GM18505 (cell line): ENCODE results near the gene RANBP6.
A peak's percentile ranks its signal among the peaks of the same experiment; 100 is the strongest.
"Not testable (repeated sequence)": the region's sequence is repeated elsewhere in the genome, so short reads cannot be mapped to it uniquely, and the experiment has no call there.

ENCODE experiments used
- ATAC-seq: cut with Tn5 transposase; IDR thresholded peaks from one replicate; pipeline ENCODE4 v1.9.1; 2021; ENCODE audit not compliant: unreplicated experiment
- POLR2A ChIP-seq: IDR thresholded peaks from 4 replicates; pipeline ENCODE4 v1.6.1; 2011; ENCODE audit warnings: borderline replicate concordance; ENCODE audit not compliant: insufficient read depth, insufficient read length; ENCODE audit errors: extremely low read depth

Gene RANBP6

GRCh38 chr9:6034954-6035353 is 19.5 kb upstream of the RANBP6 start:
- no peak for ATAC-seq
- TF ChIP-seq POLR2A, result no peak

- TF ChIP-seq POLR2A, result no peak
- no peak for ATAC-seq
These were observed 14.3 kb upstream of the RANBP6 start for GRCh38 chr9:6029604-6030274.

GRCh38 chr9:6024035-6024554 is 8.7 kb upstream of the RANBP6 start:
- TF ChIP-seq POLR2A, result no peak
- ATAC-seq, result no peak

GRCh38 chr9:6016975-6017374 is 1.6 kb upstream of the RANBP6 start:
- not testable (repeated sequence) for ATAC-seq

- ATAC-seq, result no peak
- TF ChIP-seq POLR2A, result no peak
These were observed 654 bp downstream of the RANBP6 start for GRCh38 chr9:6014670-6015270.

- TF ChIP-seq POLR2A, result peak; percentile 71
- ATAC-seq, result peak; percentile 57
These were observed 7.0 kb downstream of the RANBP6 start for GRCh38 chr9:6008169-6008979.

- peak; percentile 54 for ATAC-seq
- peak; percentile 36 for TF ChIP-seq POLR2A
These were observed 7.7 kb downstream of the RANBP6 start for GRCh38 chr9:6007770-6008168.

- no peak for TF ChIP-seq POLR2A
- peak; percentile 72 for ATAC-seq
These were observed 8.2 kb downstream of the RANBP6 start for GRCh38 chr9:6007058-6007769.

- no peak for TF ChIP-seq POLR2A
- no peak for ATAC-seq
These were observed 8.7 kb downstream of the RANBP6 start for GRCh38 chr9:6006749-6007057.

- no peak for ATAC-seq
- TF ChIP-seq POLR2A, result no peak
These were observed 14.5 kb downstream of the RANBP6 start for GRCh38 chr9:6000955-6001354.

- no peak for TF ChIP-seq POLR2A
- no peak for ATAC-seq
These were observed 15.9 kb downstream of the RANBP6 start for GRCh38 chr9:5999443-6000101.

GRCh38 chr9:5994493-5994892 is 20.9 kb downstream of the RANBP6 start:
- ATAC-seq, result no peak
- TF ChIP-seq POLR2A, result no peak

GRCh38 chr9:5988265-5988664 is 27.2 kb downstream of the RANBP6 start:
- TF ChIP-seq POLR2A, result no peak
- ATAC-seq, result no peak
